GM23338 (cell line): Measurements from ENCODE around the gene SLC16A6. TPM values are rescaled to one million over a fixed set of nuclear protein-coding genes. Genes with fewer than 3 reads are reported as not detected.
"Not testable (repeated sequence)": the region's sequence is repeated elsewhere in the genome, so short reads cannot be mapped to it uniquely, and the experiment has no call there.

Experiments
- ATAC-seq: fragments of 200-7000 bp; cut with Tn5 transposase; 3 replicates; pipeline ENCODE4 v1.9.1; 2020
- DNase-seq: peaks from one replicate; pipeline ENCODE4 v3.0.0-alpha.2; 2015; ENCODE audit warnings: low spot score
- H2AFZ ChIP-seq: fragments of 200-600 bp; sonication (generic); 2 replicates; pipeline ENCODE4 v1.8.0; 2016; ENCODE audit warnings: antibody characterized with exemption, mild to moderate bottlenecking, moderate library complexity
- H3F3A ChIP-seq: fragments of 200-600 bp; sonication (generic); replicated peaks from 2 replicates; pipeline ENCODE4 v1.8.0; 2017; ENCODE audit warnings: antibody characterized with exemption, mixed run types, low read depth
- H3K27ac ChIP-seq: fragments of 200-600 bp; sonication (generic); 2 replicates; pipeline ENCODE4 v1.6.1; 2016; ENCODE audit warnings: low read depth
- H3K27me3 ChIP-seq: fragments of 200-600 bp; sonication (generic); 2 replicates; pipeline ENCODE4 v1.8.0; 2016; ENCODE audit warnings: mild to moderate bottlenecking, mixed run types, moderate library complexity; ENCODE audit not compliant: insufficient read depth
- H3K36me3 ChIP-seq: fragments of 200-600 bp; sonication (generic); 2 replicates; pipeline ENCODE4 v1.8.0; 2016; ENCODE audit warnings: mild to moderate bottlenecking; ENCODE audit not compliant: insufficient read depth
- H3K4me1 ChIP-seq: fragments of 200-600 bp; sonication (generic); 2 replicates; pipeline ENCODE4 v1.8.0; 2016; ENCODE audit warnings: mild to moderate bottlenecking, moderate library complexity; ENCODE audit not compliant: insufficient read depth
- H3K4me2 ChIP-seq: fragments of 200-600 bp; sonication (generic); 2 replicates; pipeline ENCODE4 v1.7.1; 2017; ENCODE audit warnings: mixed run types
- H3K4me3 ChIP-seq: fragments of 200-600 bp; sonication (generic); 2 replicates; pipeline ENCODE4 v1.6.1; 2016; ENCODE audit warnings: mixed run types
- H3K79me2 ChIP-seq: fragments of 200-600 bp; sonication (generic); replicated peaks from 2 replicates; pipeline ENCODE4 v1.8.0; 2017; ENCODE audit warnings: mild to moderate bottlenecking; ENCODE audit not compliant: insufficient read depth
- H3K9me2 ChIP-seq: fragments of 200-600 bp; sonication (generic); 2 replicates; pipeline ENCODE4 v1.8.0; 2017; ENCODE audit not compliant: insufficient read depth
- H4K20me1 ChIP-seq: fragments of 200-600 bp; sonication (generic); replicated peaks from 2 replicates; pipeline ENCODE4 v1.8.0; 2017; ENCODE audit warnings: mild to moderate bottlenecking; ENCODE audit not compliant: insufficient read depth
- H3K27ac Mint-ChIP-seq: 2 replicates; pipeline ENCODE4 v1.8.0; 2020; ENCODE audit warnings: inconsistent platforms, mild to moderate bottlenecking, moderate library complexity, mixed read lengths
- H3K27me3 Mint-ChIP-seq: 3 replicates; pipeline ENCODE4 v1.8.0; 2022; ENCODE audit warnings: low read depth, mild to moderate bottlenecking, moderate library complexity, mixed read lengths, inconsistent platforms; ENCODE audit not compliant: insufficient read depth, poor library complexity
- H3K36me3 Mint-ChIP-seq: 3 replicates; pipeline ENCODE4 v1.8.0; 2021; ENCODE audit warnings: low read depth, mild to moderate bottlenecking, inconsistent platforms, moderate library complexity, mixed read lengths
- H3K4me1 Mint-ChIP-seq: 3 replicates; pipeline ENCODE4 v1.8.0; 2020; ENCODE audit warnings: mild to moderate bottlenecking, inconsistent platforms, mixed read lengths
- H3K4me3 Mint-ChIP-seq: 3 replicates; pipeline ENCODE4 v1.8.0; 2021; ENCODE audit warnings: moderate library complexity, mild to moderate bottlenecking, inconsistent platforms, mixed read lengths
- H3K9me3 Mint-ChIP-seq: 3 replicates; pipeline ENCODE4 v1.8.0; 2020; ENCODE audit warnings: moderate library complexity, mild to moderate bottlenecking, inconsistent platforms, mixed read lengths
- polyA plus RNA-seq: library from polyadenylated mRNA; unstranded; fragments of >200 nt; fragmentation: Nextera tagmentation; extraction: Ambion mirVana; gene quantifications from 2 replicates; pipeline ENCODE4 v1.2.1, GENCODE V29; 2016
- total RNA-seq: library from RNA; depleted of rRNA; stranded (reverse); fragments of >200 nt; shearing (Covaris generic); gene quantifications from 2 replicates; pipeline ENCODE4 v1.2.3, GENCODE V29; 2014; rRNA removed

Gene SLC16A6
- total and polyA plus RNA-seq, 2 experiments from 2014 or later = not detected

- not testable (repeated sequence) for H3K27ac ChIP-seq, H3K27me3 ChIP-seq, H3K4me2 ChIP-seq, H3K36me3 ChIP-seq, H3F3A ChIP-seq, H3K36me3 Mint-ChIP-seq, H3K9me3 Mint-ChIP-seq, ATAC-seq, H3K4me1 ChIP-seq, H3K4me3 ChIP-seq, H3K27ac Mint-ChIP-seq, H3K79me2 ChIP-seq, H3K27me3 Mint-ChIP-seq, H3K4me1 Mint-ChIP-seq, H4K20me1 ChIP-seq, H2AFZ ChIP-seq, DNase-seq, H3K4me3 Mint-ChIP-seq, H3K9me2 ChIP-seq
These were observed 70.1 kb downstream of the SLC16A6 start for GRCh38 chr17:68220786-68221185.

GRCh38 chr17:68220186-68220585 lies 70.7 kb downstream of the SLC16A6 start:
- not testable (repeated sequence) for DNase-seq, H3K27ac ChIP-seq, H3K4me1 ChIP-seq, H3F3A ChIP-seq, H3K27me3 ChIP-seq, H3K27ac Mint-ChIP-seq, H3K27me3 Mint-ChIP-seq, H2AFZ ChIP-seq, H3K9me3 Mint-ChIP-seq, H3K4me3 Mint-ChIP-seq, H4K20me1 ChIP-seq, H3K36me3 ChIP-seq, H3K4me2 ChIP-seq, H3K4me3 ChIP-seq, H3K9me2 ChIP-seq, H3K79me2 ChIP-seq, H3K4me1 Mint-ChIP-seq, H3K36me3 Mint-ChIP-seq, ATAC-seq

- H3K4me1 Mint-ChIP-seq, H3K4me1 ChIP-seq, H3K27ac ChIP-seq, H3K27me3 ChIP-seq, ATAC-seq, H2AFZ ChIP-seq, H3K36me3 ChIP-seq, H3K27me3 Mint-ChIP-seq, H3K9me2 ChIP-seq, H3K79me2 ChIP-seq, DNase-seq, H3K27ac Mint-ChIP-seq, H4K20me1 ChIP-seq, H3K4me2 ChIP-seq, H3K4me3 ChIP-seq, H3K36me3 Mint-ChIP-seq, H3F3A ChIP-seq, H3K9me3 Mint-ChIP-seq, H3K4me3 Mint-ChIP-seq: not testable (repeated sequence)
These were observed 71.5 kb downstream of the SLC16A6 start for GRCh38 chr17:68219429-68219828.

Other genes with a start within 250 kb of the SLC16A6 start
- gene AMZ2, start 43.1 kb downstream of the SLC16A6 start, total RNA-seq = 49.1 and 54.2 TPM in 2 replicates
- 71.5 and 83.8 TPM in 2 replicates for gene AMZ2, start 43.1 kb downstream of the SLC16A6 start, polyA plus RNA-seq
- 5.1 and 9.2 TPM in 2 replicates for gene ARSG, start 368 bp upstream of the SLC16A6 start, total RNA-seq
- 1.7 and 2.4 TPM in 2 replicates for gene ARSG, start 368 bp upstream of the SLC16A6 start, polyA plus RNA-seq
- gene WIPI1, start 166.4 kb upstream of the SLC16A6 start, total RNA-seq = 29.3 and 30.1 TPM in 2 replicates
- gene WIPI1, start 166.4 kb upstream of the SLC16A6 start, polyA plus RNA-seq = 21.8 and 24.1 TPM in 2 replicates
- gene PRKAR1A, start 221.3 kb upstream of the SLC16A6 start, total RNA-seq = 100 and 106 TPM in 2 replicates
- gene PRKAR1A, start 221.3 kb upstream of the SLC16A6 start, polyA plus RNA-seq = 67.0 and 90.1 TPM in 2 replicates